HK-2 (cell line): ENCODE data around the gene TMEM266.

ENCODE experiments used
- DNase-seq: peaks from one replicate; pipeline ENCODE4 v3.0.0-alpha.2; 2018; ENCODE audit not compliant: unreplicated experiment

TMEM266 gene

DNA sequence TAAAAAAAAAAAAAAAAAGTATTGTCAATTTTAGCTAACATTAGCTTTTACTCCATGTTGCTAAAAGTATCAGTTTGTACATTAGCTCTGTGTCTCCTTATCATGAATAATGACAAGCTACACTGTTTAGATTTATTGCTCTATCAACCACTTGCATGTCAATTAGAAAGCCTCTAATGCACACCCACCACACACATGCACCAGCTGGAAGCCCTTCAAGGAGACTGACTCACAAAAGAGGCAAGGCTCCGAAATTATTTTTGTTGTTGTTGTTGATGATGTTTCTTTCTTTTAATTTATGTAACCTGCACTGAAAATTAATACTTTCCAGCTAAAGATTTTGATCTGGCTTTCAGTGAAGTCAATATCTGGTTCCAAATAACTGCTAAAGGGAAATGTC is 180.0 kb downstream of the TMEM266 start:
- no peak for DNase-seq

DNA sequence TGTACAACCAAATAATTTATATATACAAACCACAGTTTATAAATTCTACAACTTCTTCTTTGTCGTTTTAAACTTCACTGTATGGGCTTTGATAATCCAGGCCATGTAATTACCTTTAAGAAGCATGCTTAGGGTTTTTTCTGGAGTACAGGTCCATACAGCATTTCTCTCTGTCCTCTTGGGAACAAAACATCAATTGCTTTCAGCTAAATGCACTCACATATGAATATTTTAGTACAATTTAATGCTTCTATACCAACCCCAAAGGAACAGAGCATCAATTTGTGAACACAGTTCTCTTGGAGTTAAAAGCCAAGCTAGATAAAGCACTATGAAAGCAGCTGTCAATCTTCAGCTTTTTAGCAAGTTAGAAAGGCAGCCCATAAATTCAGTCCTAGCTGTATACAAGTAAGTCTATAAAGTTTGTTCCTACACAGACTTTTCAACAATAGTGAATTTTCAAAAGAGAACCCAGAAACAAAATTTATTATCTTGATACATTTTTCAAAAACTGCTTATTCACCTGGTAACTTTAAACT is 185.4 kb downstream of the TMEM266 start:
- no peak for DNase-seq

DNA sequence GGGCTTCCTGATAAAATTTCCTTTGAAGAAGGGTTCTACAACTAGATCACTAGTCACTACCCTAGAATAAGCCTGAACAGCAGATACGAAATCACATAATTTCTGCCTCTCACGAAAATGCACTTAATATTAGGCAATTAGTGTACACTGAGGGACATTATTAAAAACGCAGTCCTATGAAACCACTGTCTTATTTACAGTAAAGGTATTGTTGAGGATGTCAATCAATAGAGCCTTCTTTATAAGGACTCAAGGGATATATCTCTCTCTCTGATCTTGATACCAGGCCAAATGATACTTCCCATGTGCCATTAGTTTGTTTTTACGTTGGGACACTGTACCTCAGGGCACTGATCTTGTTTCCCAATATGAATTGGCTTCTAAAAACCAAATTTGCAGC is 191.9 kb downstream of the TMEM266 start:
- DNase-seq, result no peak

DNA sequence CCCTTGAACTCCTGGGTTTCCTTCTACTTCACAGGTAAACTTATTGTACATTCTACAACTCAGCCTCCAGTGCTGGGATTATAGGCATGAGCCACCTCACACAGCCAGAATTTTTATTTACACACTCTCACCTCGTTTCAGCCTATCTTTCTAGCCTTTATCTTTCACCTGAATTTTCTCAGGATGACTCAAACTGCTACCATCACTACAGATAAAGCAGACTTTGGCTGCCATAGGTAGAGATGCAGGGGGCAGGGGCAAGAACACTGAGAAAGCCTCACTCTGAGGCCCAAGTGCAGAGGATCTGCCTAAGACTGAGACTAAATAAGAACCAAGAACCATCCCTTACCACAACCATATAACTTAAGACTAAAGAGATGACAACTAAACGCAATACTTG is 192.5 kb downstream of the TMEM266 start:
- no peak for DNase-seq

DNA sequence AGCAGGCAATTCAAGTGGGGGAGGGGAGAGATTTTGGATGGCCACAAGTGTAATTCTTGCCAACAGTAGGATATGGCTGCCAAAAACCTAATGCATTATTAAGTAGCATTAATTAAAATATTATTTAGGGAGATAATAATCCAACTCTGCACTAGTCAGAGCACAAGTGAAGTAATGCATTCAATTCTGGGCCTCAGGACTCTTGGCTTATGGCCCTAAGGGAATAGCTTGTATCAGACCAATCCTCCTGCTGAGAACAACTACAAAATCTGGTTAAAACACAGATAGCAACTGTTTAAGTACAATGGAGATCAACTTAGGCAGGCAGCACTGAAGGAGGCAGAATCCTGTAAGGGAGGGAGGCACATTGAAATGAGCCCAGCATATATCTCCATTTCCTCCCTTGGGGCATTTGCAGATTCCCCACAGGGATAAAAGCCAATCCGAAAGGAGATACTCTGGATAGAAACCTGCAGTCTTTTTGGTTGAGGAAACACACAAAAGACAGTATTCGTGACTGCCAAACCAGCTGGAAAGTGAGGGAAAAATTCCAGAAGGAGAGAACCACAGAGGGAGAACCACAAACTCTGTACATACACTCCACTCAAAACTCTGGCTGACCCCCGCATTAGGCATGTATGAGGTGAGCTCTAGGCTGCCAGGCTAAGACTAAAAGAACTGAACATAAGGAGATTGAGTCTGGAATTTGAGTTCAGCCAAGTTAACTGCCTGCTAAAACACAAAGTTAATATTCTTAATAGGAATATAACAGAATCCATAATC is 194.1 kb downstream of the TMEM266 start:
- DNase-seq, result no peak
